ENCODE measurements around the gene KIF1B.

- TF ChIP-seq CTCF (IDR thresholded peaks at IDR 0.05; ENCODE audit: low read length) (no peak), EZH2phosphoT487 (IDR thresholded peaks at IDR 0.05; ENCODE audit: low read length) (no peak)
Observed at GRCh38 chr1:10229903-10230302, 19.5 kb downstream of the KIF1B start.

All from MM.1S (cell line).